NCI-H226 (cell line): ENCODE results near the gene DPPA2.
A peak's percentile ranks its signal among the peaks of the same experiment; 100 is the strongest.

ENCODE experiments used
- DNase-seq: peaks from one replicate; pipeline ENCODE4 v3.0.0-alpha.2; 2015

DPPA2 gene

DNA sequence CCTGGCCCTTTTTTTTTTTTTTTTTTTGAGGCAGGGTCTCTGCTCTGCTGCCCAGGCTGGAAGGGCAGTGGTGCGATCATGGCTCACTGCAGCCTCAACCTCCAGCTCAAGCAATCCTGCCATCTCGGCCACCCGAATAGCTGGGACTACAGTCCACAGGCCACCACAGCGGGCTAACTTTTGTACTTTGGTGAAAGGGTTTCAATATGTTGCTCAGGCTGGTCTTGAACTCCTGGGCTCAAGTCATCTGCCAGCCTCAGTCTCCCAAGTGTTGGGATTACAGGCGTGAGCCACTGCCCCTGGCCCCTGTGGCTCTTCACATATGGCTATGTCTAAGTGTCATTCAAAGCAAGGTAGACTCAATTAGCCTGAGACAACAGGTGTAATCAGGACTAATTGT is 8.8 kb upstream of the DPPA2 start:
- no peak for DNase-seq

DNA sequence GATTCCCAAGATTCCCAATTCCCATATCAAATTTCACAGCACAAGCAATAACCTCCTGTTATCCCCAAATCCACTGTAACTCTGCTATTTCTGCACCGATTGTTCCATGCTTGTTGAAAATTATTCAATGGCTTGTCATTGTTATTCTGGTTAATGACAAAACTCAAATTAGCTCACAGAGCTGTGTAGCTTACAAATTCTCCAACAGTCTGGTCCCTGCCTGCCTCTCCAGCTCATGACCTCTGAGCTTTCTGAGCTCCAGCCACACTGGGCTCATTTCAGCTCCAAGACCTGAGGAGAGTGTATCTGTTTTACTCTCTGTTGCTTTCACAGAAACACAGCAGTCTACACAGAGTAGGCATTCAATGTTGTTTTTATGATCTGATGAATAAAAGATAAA is 3.3 kb downstream of the DPPA2 start:
- no peak for DNase-seq

DNA sequence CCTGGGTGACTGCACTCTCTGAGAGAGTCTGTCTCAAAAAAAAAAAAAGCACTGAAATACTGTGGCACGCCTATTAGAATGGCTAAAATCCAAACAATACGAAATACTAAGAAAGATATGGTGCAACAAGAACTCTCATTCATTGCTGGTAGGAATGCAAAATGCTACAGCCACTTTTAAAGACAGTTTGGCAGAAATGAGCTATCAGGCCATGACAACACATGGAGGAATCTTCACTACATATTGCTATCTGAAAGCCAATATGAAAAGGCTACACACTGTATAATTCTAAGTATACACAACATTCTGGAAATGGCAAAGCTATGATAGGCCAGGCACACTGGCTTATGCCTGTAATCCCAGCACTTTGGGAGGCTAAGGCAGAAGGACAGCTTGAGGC is 18.8 kb downstream of the DPPA2 start:
- DNase-seq: no peak

DNA sequence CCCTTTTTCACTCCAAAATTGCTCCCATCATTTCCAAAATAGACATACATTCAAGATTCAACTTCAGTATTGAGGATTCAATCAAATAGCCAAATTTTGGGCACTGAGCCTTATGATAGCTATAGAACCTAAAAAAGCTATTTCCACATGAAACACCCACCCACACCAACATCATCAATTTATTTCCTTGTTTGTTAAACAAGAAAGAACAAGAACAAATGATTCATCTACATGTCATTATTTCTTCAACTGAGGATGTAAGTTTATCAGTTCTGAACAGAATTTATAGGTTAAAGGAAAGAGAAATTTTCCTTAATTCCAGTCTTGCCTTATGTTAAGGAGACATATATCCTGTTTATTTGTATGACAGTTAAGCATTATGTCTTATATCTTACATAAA is 32.2 kb downstream of the DPPA2 start:
- no peak for DNase-seq

DNA sequence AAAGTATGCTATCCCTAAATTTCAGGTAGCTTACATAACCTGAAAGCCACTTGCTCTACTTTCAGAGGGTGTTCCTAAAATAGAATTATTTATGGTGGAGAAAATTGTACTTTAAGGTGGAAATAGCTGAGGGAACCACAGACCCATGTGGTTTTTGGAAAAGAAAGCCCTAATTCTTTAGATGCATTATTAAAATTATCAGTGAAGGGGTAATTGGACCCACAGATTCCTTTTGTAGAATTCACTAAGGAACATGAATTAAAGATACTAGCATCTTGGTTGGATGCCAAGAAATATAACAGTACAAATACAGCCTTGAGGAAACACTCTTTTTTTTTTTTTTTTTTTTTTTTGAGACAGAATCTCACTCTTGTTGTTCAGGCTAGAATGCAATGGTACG is 37.8 kb downstream of the DPPA2 start:
- DNase-seq: no peak

DNA sequence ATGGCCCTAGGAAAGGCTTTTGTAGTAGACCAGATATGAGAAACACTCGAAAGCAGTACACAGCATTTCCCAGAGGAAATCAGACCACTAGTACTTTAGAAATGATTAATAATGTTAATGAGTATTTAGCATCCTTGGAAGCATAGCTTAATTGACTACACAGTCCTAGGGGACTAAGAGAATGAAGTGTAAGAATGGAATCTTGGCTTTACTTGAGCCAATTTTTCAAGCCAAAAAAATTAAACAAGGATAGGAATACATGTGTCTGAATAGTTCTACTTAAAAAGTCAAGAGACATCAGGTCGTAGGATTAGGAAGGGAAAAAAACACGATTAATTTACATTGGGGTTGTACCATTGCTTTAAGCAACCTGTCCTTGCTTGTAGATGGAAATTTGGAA is 38.2 kb downstream of the DPPA2 start:
- DNase-seq: no peak

DNA sequence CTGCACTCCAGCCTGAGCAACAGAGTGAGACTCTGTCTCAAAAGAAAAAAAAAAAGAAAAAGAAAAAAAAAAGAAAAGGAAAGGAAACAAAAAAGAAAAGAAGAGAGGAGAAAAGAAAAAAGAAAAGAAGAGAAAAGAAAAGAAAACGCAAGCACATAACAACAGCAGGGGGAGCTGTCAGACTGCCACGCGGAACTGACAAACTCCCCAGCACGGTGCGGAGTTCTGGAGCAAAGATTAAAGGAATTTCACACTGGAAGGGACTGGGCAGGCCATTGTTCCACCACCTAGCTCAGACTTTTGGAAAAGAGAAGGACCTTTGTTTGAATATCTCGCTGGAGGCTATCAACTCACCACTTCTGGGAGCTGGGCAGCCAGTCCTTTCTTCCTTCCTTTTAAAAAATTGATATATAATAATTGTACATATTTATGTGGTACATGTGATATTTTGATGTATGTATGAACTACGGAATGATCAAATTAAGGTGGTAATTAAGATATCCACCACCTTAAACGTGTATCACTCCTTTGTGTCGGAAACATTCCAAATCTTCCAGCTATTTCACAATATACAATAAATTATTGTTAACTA is 40.5 kb downstream of the DPPA2 start:
- no peak for DNase-seq

DNA sequence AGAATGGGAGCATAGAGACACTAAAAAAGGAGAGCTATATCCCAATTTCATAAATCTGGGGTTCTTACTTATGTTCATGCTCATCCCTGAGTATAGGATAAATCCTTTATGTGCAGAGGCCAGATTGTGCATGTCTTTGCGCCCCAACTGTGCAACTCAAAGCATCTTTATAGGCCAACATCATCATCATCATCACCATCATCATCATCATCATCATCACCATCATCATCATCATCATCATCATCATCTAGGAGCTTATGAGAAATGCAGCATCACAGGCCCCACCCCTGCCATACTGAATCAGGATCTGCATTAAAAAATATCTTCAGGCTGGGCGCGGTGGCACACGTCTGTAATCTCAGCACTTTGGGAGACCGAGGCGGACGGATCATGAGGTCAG is 45.5 kb downstream of the DPPA2 start:
- no peak for DNase-seq

DNA sequence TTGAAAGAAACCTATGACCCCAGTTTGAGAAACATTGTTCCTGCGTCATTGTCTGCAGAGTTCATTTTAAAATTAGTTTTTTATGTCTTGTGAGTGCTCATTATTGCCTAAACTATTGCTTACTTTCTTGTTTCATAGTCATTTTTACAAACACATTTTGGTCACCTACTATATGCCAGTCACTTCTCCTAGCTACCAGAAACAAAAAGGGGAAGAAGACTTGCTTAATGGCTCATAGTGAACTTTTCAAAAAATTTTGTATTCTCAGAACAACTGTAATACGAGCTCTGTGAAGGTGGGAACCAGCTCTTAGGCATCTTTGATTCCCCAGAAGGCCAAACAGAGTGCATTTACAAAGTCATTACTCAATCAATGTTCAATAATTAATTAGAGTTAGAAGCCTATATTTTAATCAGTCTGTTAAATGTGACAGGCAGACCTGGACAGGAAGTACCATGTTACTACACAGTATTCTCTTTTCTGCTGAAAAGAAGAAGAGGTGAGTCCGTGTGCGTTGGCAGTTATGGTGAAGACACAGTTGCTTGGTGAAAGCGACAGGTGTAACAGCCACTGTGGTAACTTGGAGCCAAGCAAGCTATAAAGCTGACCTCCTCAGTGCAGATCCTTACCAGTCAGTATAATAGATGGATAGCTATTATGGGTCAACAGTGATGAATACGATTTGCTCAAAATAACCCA is 46.6 kb downstream of the DPPA2 start:
- DNase-seq: no peak

DNA sequence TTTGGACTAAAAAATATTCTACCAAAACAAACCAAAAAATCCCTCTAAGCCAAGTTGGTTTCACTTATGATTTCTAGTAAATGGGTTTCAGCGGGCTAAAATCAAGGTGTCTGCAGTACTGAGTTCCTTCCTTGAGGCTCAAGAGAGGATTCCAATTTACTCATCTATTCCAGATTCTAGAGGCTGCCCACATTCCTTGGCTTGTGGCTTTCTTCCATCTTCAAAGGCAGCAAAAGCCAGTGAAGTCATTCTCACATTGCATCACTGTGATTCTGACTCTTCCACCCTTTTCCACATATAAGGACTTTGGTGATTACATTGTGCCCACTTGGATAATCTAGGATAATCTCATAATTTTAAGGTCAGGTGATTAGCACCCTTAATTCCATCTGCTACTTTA is 48.1 kb downstream of the DPPA2 start:
- peak; percentile 7 for DNase-seq

DNA sequence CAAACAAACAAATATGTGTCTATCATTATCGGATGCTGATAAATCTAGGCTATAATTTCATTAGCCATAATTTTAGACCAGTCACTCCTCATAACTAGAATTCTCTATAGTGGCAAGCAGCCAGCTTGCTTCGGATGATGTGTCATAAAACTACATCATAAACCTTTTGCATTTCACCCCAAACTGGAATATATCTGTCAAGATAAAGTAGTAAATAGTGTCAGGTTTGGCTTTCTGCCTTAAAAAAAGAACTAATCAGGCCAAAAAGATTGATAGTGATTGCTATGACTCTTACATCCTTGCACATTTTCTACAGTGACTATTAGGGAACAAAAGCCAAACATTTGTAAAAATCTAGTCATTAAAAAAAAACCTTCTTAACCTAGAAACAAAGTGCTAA is 51.0 kb downstream of the DPPA2 start:
- peak; percentile 12 for DNase-seq

DNA sequence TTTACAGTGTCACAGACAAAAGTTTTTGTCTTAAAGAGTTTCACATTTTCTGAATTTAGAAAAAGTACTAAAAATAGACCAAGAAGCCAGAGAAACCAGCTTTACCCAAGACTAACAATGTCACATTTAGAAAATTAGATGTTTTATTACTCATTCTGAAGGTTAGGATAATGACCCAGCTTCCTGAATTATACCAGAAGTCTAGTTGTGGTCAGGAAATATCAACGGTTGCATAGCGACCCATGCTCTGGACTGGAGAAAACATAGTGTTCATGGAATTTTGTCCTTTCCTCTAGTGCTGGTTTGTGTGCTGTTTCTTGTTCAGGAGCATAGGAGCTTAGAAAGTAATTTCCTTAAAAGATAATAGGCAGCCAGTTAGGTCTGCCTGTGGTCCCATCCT is 59.0 kb downstream of the DPPA2 start:
- peak; percentile 67 for DNase-seq

DNA sequence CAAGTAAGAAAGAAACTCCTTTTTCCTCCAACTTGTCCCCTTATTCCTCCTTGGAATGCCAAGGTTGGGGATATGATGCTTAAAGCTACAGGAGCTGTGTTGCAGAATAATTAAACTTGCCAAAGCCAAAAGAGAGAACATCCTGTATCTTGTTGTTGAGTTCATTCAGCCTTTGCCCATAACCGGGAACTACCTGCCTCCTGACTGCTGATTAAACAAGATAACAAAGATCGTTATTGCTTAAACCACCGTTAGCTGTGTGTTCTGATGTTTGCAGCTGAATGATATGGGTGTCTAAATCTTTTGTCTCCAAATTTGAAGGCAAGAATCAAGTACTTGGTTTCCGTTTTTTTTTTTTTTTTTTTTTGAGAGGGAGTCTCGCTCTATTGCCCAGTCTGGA is 61.5 kb downstream of the DPPA2 start:
- no peak for DNase-seq

DNA sequence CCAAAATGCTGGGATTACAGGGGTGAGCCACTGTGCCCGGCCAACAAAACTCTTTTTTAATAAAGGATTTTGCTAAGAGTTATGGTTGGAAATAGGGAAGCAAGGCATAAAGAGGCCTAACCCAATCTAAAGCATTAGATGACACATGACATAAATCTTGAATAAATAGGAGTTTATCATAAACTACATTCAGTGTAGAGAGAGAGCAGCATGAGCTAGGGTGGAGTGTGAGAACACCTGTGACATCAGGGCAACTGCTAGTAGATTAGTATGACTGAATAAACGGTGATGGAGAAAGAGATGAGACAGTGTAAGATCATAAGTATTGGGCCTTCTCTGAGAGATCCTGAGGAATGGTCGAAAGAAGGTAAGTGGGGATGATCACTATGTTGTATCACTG is 63.7 kb downstream of the DPPA2 start:
- no peak for DNase-seq
